Measurements from ENCODE around the gene SPOP. TPM values are rescaled to one million over a fixed set of nuclear protein-coding genes. Genes with fewer than 3 reads are reported as not detected.

Gene SPOP
- total and polyA plus RNA-seq, 9 of the 15 experiments (the other 6 are each of a cell fraction or from before 2014, with no cell fraction given), result 34.2 to 65.9 (median 39.7) TPM

- TF ChIP-seq SOX6 (IDR thresholded peaks at IDR 0.05), result peak; percentile 57
- peak in 1 of 2 experiments; percentile 63; a peak in 1 of 4 replicates for TF ChIP-seq HDAC1 (IDR thresholded peaks at IDR 0.05)
- peak; percentile 66 for TF ChIP-seq CCNT2 (IDR thresholded peaks at IDR 0.05; ENCODE audit: borderline replicate concordance, extremely low read depth, insufficient read length, low read depth, low read length)
- peak; percentile 37 for TF ChIP-seq ASH1L (IDR thresholded peaks at IDR 0.05; ENCODE audit: borderline replicate concordance, low read depth, partially characterized antibody)
- TF ChIP-seq SRF (CRISPR knock-in tag; IDR thresholded peaks at IDR 0.05), result peak in 1 of 2 experiments; percentile 35; a peak in 1 of 4 replicates
- peak; percentile 78 for TF ChIP-seq JUND (IDR thresholded peaks at IDR 0.05; ENCODE audit: borderline replicate concordance, low read depth, low read length)
- TF ChIP-seq JUND (tag; IDR thresholded peaks at IDR 0.05; ENCODE audit: borderline replicate concordance, low read depth, low read length), result peak; percentile 71; the same call in 1 of the 3 replicates
- TF ChIP-seq E2F1 (CRISPR knock-in tag; IDR thresholded peaks at IDR 0.05), result peak; percentile 91
- TF ChIP-seq ARID4B (CRISPR knock-in tag; IDR thresholded peaks at IDR 0.05), result peak; percentile 60
- 0 out of 2 replicates have a peak, but pooled peaks have one; percentile 42 for TF ChIP-seq HCFC1 (IDR thresholded peaks at IDR 0.05; ENCODE audit: low read depth, low read length)
- TF ChIP-seq POLR2G (IDR thresholded peaks at IDR 0.05; ENCODE audit: low read depth, low read length), result peak; percentile 87
- TF ChIP-seq CREB3 (tag; conservative IDR thresholded peaks at IDR 0.05; ENCODE audit: low read depth), result 0 out of 2 replicates have a peak, but pooled peaks have one; percentile 47
- TF ChIP-seq STAT6 (CRISPR knock-in tag; IDR thresholded peaks at IDR 0.05), result no peak
- TF ChIP-seq MAZ (CRISPR knock-in tag; conservative IDR thresholded peaks at IDR 0.05 in 1 of 2, IDR thresholded peaks at IDR 0.05 in 1 of 2), result peak; percentile 89 to 96
Measured at GRCh38 chr17:49677933-49678847, at the start of gene SPOP (continued).
